AG09309 (cell line): ENCODE measurements around the gene BAIAP2.
"Not testable (repeated sequence)": the region's sequence is repeated elsewhere in the genome, so short reads cannot be mapped to it uniquely, and the experiment has no call there.

Experiments used
- DNase-seq: peaks from one replicate; pipeline ENCODE4 v3.0.0-alpha.2; 2010; ENCODE audit warnings: low read depth
- H3K4me3 ChIP-seq: 2 replicates; pipeline ENCODE4 v1.5.1; 2011; ENCODE audit warnings: mild to moderate bottlenecking, low read depth, low read length, moderate library complexity; ENCODE audit not compliant: control insufficient read depth
- CTCF ChIP-seq: IDR thresholded peaks from 2 replicates; pipeline ENCODE4 v1.5.1; 2011; ENCODE audit warnings: mild to moderate bottlenecking, low read depth, low read length, inconsistent platforms; ENCODE audit not compliant: insufficient read depth, control insufficient read depth; ENCODE audit errors: missing control alignments

BAIAP2 gene

GRCh38 chr17:81076141-81076679 is 41.3 kb downstream of the BAIAP2 start:
- TF ChIP-seq CTCF: no peak
- DNase-seq: no peak
- H3K4me3 ChIP-seq: no peak overlapping the region

- not testable (repeated sequence) for DNase-seq, H3K4me3 ChIP-seq
These were observed 43.3 kb downstream of the BAIAP2 start for GRCh38 chr17:81078026-81078913.

GRCh38 chr17:81080019-81080418 is 45.1 kb downstream of the BAIAP2 start:
- no peak overlapping the region for H3K4me3 ChIP-seq
- TF ChIP-seq CTCF: no peak
- DNase-seq: no peak

- no peak for DNase-seq
- no peak for TF ChIP-seq CTCF
- no peak overlapping the region for H3K4me3 ChIP-seq
These were observed 46.5 kb downstream of the BAIAP2 start for GRCh38 chr17:81081222-81082176.

- no peak for TF ChIP-seq CTCF
- no peak overlapping the region for H3K4me3 ChIP-seq
- DNase-seq: no peak
These were observed 47.5 kb downstream of the BAIAP2 start for GRCh38 chr17:81082177-81083073.

- no peak for DNase-seq
- no peak for TF ChIP-seq CTCF
- no peak overlapping the region for H3K4me3 ChIP-seq
These were observed 48.3 kb downstream of the BAIAP2 start for GRCh38 chr17:81083125-81083765.
